HG02981 (cell line): ENCODE results near the gene UFM1.
"Not testable (repeated sequence)": the region's sequence is repeated elsewhere in the genome, so short reads cannot be mapped to it uniquely, and the experiment has no call there.

Source experiments
- ATAC-seq: cut with Tn5 transposase; IDR thresholded peaks from one replicate; pipeline ENCODE4 v1.9.1; 2021; ENCODE audit warnings: mild to moderate bottlenecking, moderate library complexity; ENCODE audit not compliant: unreplicated experiment

Gene UFM1

GRCh38 chr13:38349390-38350113 lies at the start of gene UFM1:
TSS of gene UFM1 (plus strand) at chr13:38349851. CDS start at chr13:38349920, 69 bp downstream.
- ATAC-seq, result peak; percentile 95

GRCh38 chr13:38301236-38301635 lies 48.4 kb upstream of the UFM1 start:
- no peak for ATAC-seq

GRCh38 chr13:38303816-38304320 lies 45.8 kb upstream of the UFM1 start:
- ATAC-seq, result no peak

- ATAC-seq, result no peak
These were observed 40.9 kb upstream of the UFM1 start for GRCh38 chr13:38308736-38309135.

GRCh38 chr13:38309397-38309796 lies 40.3 kb upstream of the UFM1 start:
- ATAC-seq, result no peak

GRCh38 chr13:38311175-38311574 lies 38.5 kb upstream of the UFM1 start:
- not testable (repeated sequence) for ATAC-seq

- no peak for ATAC-seq
These were observed 33.5 kb upstream of the UFM1 start for GRCh38 chr13:38316129-38316528.

GRCh38 chr13:38321654-38322053 lies 28.0 kb upstream of the UFM1 start:
- no peak for ATAC-seq

GRCh38 chr13:38325426-38325825 lies 24.2 kb upstream of the UFM1 start:
- ATAC-seq, result no peak

GRCh38 chr13:38328699-38329098 lies 21.0 kb upstream of the UFM1 start:
- no peak for ATAC-seq

GRCh38 chr13:38334845-38335244 lies 14.8 kb upstream of the UFM1 start:
- no peak for ATAC-seq

GRCh38 chr13:38338089-38338488 lies 11.6 kb upstream of the UFM1 start:
- no peak for ATAC-seq

GRCh38 chr13:38340624-38341023 lies 9.0 kb upstream of the UFM1 start:
- ATAC-seq, result no peak

- ATAC-seq, result no peak
These were observed 8.4 kb upstream of the UFM1 start for GRCh38 chr13:38341149-38341692.

- no peak for ATAC-seq
These were observed 2.9 kb upstream of the UFM1 start for GRCh38 chr13:38346764-38347163.

- ATAC-seq, result peak; percentile 10
These were observed 726 bp upstream of the UFM1 start for GRCh38 chr13:38348861-38349389.

- peak; percentile 29 for ATAC-seq
These were observed 515 bp downstream of the UFM1 start for GRCh38 chr13:38350114-38350617.

GRCh38 chr13:38355595-38356119 lies 6.0 kb downstream of the UFM1 start:
- ATAC-seq, result no peak

- no peak for ATAC-seq
These were observed 9.0 kb downstream of the UFM1 start for GRCh38 chr13:38358684-38359083.

- no peak for ATAC-seq
These were observed 12.1 kb downstream of the UFM1 start for GRCh38 chr13:38361542-38362262.

- no peak for ATAC-seq
These were observed 13.6 kb downstream of the UFM1 start for GRCh38 chr13:38363219-38363618.
